M059J (cell line): ENCODE results near the gene CEP68. TPM values are rescaled to one million over a fixed set of nuclear protein-coding genes. Genes with fewer than 3 reads are reported as not detected.

Experiments
- DNase-seq: peaks from one replicate; pipeline ENCODE4 v3.0.0-alpha.2; 2012; ENCODE audit warnings: low read depth
- total RNA-seq: library from RNA; depleted of rRNA; stranded (reverse); fragments of >200 nt; shearing (Covaris generic); gene quantifications from 2 replicates; pipeline ENCODE4 v1.2.3, GENCODE V29; 2014

CEP68 gene
- total RNA-seq, 1 experiment from 2014 or later = 3.3 TPM

GRCh38 chr2:65057391-65058052, 1.3 kb downstream of the CEP68 start:
- DNase-seq = peak; percentile 73

- DNase-seq = no peak
Observed at GRCh38 chr2:65059071-65059470, 2.9 kb downstream of the CEP68 start.

- DNase-seq = no peak
Observed at GRCh38 chr2:65061146-65061909, 5.1 kb downstream of the CEP68 start.

DNA sequence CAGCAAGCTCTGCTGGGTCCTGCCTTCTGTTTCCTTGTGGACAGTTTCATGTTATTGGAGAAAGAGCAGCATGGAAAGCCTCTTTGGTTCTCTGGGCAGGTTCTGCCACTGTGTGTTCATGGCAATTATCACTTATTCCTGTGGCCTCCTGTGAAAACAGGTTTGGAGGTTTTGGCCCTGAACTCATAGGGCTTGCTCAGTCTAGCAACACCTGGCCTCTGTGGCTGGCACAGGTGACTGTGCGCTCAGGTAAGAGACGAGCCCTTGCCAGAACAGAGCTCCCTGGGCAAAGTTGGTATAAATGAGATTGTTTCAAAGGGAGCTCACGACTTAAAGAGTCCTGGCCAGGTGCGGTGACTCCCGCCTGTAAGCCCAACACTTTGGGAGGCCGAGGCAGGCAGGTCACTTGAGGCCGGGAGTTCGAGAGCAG, 5.7 kb downstream of the CEP68 start:
- DNase-seq = no peak

DNA sequence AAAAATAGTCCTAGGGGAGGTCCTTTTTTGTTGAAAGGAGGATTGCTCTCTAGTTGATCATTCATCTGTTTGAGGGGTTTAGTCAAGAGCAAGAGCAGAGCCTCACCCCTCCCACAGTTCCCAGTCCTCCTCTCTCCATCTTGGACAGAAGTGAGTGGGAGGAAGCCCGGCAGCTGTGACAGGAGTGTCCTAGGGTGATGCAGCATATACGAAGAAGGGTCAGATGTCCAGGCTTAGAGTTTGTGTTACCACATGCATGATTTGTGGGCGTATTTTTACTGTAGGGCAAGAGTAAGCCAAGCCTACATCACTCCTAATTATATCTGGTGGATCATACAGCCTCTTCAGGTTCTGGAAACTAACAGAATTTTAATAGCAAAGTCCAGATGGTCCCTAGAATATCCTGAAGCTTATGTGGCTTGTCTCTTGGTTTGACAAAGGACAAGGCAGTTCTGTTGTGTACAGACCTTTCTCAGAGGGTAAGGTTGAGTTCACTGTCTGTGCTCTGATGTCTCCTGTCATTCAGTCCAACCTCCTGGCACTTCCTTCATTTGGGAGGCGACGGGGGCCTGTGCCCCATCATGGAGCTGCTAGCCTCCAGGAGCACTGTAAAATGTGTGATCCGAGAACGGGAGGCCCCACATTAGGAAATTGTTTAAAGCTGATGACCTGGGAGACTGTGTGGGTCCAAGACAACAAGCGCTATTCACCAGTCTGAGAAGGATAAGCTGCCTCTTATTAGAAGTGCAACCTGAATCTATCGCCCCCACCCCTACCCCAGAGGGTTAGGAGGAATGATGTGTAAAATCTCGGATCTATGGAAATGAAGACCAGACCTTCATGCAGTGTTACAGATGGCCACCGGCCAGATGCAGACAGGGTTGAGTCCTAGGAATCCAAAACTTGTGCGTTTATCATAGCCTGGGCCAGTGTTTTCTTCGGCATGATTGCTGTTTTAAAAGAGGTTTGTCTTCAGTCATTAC, 6.9 kb downstream of the CEP68 start:
- DNase-seq = no peak

GRCh38 chr2:65064728-65065552, 8.7 kb downstream of the CEP68 start:
- DNase-seq = peak; percentile 80

- no peak for DNase-seq
Observed at GRCh38 chr2:65067806-65068553, 11.8 kb downstream of the CEP68 start.

DNA sequence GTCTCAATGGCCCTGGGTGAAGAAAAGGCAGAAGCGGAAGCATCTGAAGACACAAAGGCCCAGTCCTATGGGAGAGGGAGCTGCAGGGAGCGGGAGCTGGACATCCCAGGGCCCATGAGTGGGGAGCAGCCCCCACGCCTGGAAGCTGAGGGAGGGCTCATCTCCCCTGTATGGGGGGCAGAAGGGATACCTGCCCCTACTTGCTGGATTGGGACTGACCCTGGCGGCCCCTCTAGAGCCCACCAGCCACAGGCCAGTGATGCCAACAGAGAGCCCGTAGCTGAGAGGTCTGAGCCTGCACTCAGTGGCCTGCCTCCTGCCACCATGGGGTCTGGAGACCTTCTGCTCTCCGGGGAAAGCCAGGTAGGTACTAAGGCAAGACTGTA, 13.2 kb downstream of the CEP68 start:
- DNase-seq = no peak

- peak; percentile 64 for DNase-seq
Observed at GRCh38 chr2:65070172-65070830, 14.1 kb downstream of the CEP68 start.

DNA sequence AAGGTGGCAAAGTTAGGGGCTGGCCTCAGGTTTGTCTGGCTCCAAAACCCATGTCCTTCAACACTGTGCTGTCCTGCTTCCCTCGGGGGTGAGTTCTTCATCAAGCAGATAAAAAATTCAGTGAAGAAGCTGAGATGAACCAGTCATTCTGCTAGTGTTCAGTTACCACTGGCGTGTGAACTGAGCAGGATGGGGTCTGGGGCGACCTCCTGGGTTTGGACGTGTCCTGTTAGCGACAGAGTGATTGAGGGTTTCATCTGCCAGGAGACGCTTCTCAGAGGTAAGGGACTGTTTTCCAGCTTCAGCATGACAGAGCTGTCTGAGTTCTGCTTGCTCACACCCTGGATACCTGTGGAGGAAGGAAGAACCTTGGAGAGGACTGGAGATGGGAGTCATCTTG, 14.6 kb downstream of the CEP68 start:
- no peak for DNase-seq

DNA sequence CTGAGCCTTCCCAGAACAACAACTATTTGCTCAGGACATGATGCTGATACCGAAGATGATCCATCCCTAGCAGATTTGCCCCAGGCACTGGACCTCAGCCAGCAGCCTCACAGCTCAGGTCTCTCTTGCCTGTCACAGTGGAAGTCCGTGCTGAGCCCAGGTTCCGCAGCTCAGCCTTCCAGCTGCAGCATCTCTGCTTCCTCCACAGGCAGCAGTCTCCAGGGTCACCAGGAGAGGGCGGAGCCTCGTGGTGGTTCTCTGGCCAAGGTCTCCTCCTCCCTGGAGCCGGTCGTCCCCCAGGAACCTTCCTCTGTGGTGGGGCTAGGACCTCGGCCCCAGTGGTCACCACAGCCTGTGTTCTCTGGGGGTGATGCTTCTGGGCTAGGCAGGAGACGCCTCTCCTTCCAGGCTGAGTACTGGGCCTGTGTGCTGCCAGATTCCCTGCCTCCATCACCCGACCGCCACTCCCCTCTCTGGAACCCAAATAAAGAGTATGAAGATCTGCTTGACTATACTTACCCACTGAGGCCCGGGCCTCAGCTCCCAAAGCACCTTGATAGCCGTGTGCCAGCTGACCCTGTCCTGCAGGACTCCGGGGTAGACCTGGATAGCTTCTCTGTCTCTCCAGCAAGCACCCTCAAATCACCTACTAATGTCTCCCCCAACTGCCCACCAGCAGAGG, 15.4 kb downstream of the CEP68 start:
- peak; percentile 48 for DNase-seq

- no peak for DNase-seq
Observed at GRCh38 chr2:65072181-65072970, 16.2 kb downstream of the CEP68 start.

GRCh38 chr2:65073879-65074565, 17.8 kb downstream of the CEP68 start:
- no peak for DNase-seq

DNA sequence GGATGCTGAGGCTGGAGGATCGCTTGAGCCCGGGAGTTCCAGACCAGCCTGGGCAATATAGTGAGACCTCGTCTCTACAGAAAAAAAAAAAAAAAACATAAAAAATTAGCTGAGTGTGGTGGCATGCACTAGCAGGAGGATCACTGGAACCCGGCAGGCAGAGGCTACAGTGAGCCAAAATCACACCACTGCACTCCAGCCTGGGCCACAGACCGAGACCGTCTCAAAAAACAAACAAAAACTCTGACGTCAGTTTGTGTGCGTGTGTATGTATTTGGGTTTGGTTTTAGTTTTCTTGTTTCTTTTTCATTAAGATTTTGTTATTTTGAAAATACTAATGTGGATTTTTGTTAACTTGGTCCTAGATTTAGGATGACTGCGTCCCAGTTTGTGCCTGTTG, 19.0 kb downstream of the CEP68 start:
- DNase-seq = no peak

GRCh38 chr2:65075605-65076344, 19.6 kb downstream of the CEP68 start:
- DNase-seq = peak; percentile 18

DNA sequence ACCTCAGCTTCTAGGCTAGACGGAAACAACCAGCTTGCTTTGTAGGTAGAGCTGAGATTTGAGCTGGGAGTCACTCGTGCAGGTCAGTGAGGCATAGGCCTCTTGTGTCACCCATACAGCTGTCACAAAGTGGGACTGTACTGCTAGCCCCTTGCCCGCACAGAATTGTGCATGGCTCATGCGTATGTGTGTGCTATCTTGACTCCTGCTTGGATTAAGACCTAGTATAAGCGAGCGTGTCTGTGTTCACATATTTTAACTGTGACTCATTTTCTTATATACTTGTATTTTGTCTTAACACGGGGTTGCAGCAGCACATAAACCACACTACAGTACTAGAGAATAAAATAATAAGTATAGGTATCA, 20.1 kb downstream of the CEP68 start:
- DNase-seq = peak; percentile 63

DNA sequence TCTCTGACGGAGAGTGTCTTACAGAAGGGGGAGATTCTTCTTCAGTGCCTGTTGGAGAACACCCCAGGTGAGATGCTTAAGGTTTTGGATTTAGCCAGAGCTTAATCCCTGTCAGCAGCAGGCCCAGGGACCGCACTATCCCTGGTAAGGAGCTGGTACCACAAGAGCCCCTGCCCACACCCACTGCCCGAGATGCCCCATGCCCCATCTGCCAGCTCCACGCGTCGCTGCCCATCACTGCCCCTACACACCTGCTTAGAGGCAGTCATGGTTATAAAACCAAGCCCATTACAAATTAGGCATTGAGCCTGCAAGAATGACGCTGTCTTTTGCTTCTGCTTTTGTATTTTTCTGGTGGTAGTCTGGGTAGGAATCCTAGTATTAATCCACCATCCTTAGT, 21.7 kb downstream of the CEP68 start:
- no peak for DNase-seq
